A673 (cell line): ENCODE data around the gene FKBP5.
A peak's percentile ranks its signal among the peaks of the same experiment; 100 is the strongest.

Experiments used
- EZH2 ChIP-seq: fragments of 200-600 bp; sonication (generic); IDR thresholded peaks from 2 replicates; pipeline ENCODE4 v1.6.1; 2017; ENCODE audit warnings: borderline replicate concordance, low read depth, mild to moderate bottlenecking, mixed read lengths, antibody characterized with exemption, low read length; ENCODE audit not compliant: poor library complexity, severe bottlenecking
- TF ChIP-seq, protein P1 (sequence below): fragments of 300-800, 200-600 bp; sonication (generic); conservative IDR thresholded peaks from 2 replicates; pipeline ENCODE4 v1.5.1; 2017; ENCODE audit warnings: low read depth, mild to moderate bottlenecking, antibody characterized with exemption, low read length, moderate library complexity, mixed read lengths

- TF ChIP-seq, protein P1, sequence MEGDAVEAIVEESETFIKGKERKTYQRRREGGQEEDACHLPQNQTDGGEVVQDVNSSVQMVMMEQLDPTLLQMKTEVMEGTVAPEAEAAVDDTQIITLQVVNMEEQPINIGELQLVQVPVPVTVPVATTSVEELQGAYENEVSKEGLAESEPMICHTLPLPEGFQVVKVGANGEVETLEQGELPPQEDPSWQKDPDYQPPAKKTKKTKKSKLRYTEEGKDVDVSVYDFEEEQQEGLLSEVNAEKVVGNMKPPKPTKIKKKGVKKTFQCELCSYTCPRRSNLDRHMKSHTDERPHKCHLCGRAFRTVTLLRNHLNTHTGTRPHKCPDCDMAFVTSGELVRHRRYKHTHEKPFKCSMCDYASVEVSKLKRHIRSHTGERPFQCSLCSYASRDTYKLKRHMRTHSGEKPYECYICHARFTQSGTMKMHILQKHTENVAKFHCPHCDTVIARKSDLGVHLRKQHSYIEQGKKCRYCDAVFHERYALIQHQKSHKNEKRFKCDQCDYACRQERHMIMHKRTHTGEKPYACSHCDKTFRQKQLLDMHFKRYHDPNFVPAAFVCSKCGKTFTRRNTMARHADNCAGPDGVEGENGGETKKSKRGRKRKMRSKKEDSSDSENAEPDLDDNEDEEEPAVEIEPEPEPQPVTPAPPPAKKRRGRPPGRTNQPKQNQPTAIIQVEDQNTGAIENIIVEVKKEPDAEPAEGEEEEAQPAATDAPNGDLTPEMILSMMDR, result peak; percentile 85
- no peak for TF ChIP-seq EZH2
Observed at GRCh38 chr6:35583893-35584688, 104.6 kb downstream of the FKBP5 start.
